HCT116 (cell line): ENCODE measurements around the gene CFD.

Experiments used
- CTCF ChIP-seq, 3 experiments: fragments of 200-600 bp in 1 of 3; sonication (generic) in 1 of 3; IDR thresholded peaks in 2 of 3; conservative IDR thresholded peaks in 1 of 3; 2 replicates each; pipeline ENCODE4 v1.5.1; 2012 to 2017; ENCODE audit warnings: low read depth in 2 of 3, low read length in 2 of 3, antibody characterized with exemption in 1 of 3, borderline replicate concordance in 1 of 3, control low read depth in 1 of 3, mild to moderate bottlenecking in 1 of 3, mixed read lengths in 1 of 3, mixed run types in 1 of 3, moderate library complexity in 1 of 3; ENCODE audit not compliant: insufficient read depth in 1 of 3
- EZH2 ChIP-seq: fragments of 200-600 bp; sonication (generic); IDR thresholded peaks from 2 replicates; pipeline ENCODE4 v1.6.1; 2017; ENCODE audit warnings: antibody characterized with exemption, mixed run types
- MAX ChIP-seq: IDR thresholded peaks from 2 replicates; pipeline ENCODE4 v1.6.1; 2012
- RAD21 ChIP-seq: IDR thresholded peaks from 2 replicates; pipeline ENCODE4 v1.6.1; 2012; ENCODE audit warnings: low read depth, mild to moderate bottlenecking
- REST ChIP-seq: IDR thresholded peaks from 2 replicates; pipeline ENCODE4 v1.6.1; 2012; ENCODE audit warnings: low read depth
- SIN3A ChIP-seq: IDR thresholded peaks from 2 replicates; pipeline ENCODE4 v1.6.1; 2012; ENCODE audit warnings: low read depth
- SRF ChIP-seq: IDR thresholded peaks from 2 replicates; pipeline ENCODE4 v1.6.1; 2012; ENCODE audit warnings: low read depth
- TCF7L2 ChIP-seq: IDR thresholded peaks from 2 replicates; pipeline ENCODE4 v1.7.0; 2011; ENCODE audit warnings: borderline replicate concordance, inconsistent platforms; ENCODE audit not compliant: insufficient read depth, insufficient read length; ENCODE audit errors: extremely low read depth
- YY1 ChIP-seq: IDR thresholded peaks from 2 replicates; pipeline ENCODE4 v1.6.1; 2011; ENCODE audit warnings: low read length, low read depth, moderate library complexity, mild to moderate bottlenecking; ENCODE audit not compliant: insufficient replicate concordance; ENCODE audit errors: extremely low read depth

- TF ChIP-seq CTCF (IDR thresholded peaks at IDR 0.05 in 2 of 3, conservative IDR thresholded peaks at IDR 0.05 in 1 of 3; ENCODE audit: borderline replicate concordance in 1 of 3, insufficient read depth in 1 of 3, low read depth in 2 of 3, low read length in 2 of 3) = no peak
- TF ChIP-seq TCF7L2 = no peak
- no peak for TF ChIP-seq EZH2
- no peak for TF ChIP-seq REST
- no peak for TF ChIP-seq RAD21
- TF ChIP-seq YY1 = no peak
- TF ChIP-seq SIN3A = no peak
- TF ChIP-seq SRF = no peak
- TF ChIP-seq MAX = no peak
Measured at GRCh38 chr19:845707-846521, 13.6 kb upstream of the CFD start.
